Neural cell (in vitro differentiated cells): ENCODE measurements around the gene ATP8B3.

ENCODE experiments used
- EP300 ChIP-seq: fragments of 450-650 bp; conservative IDR thresholded peaks from 2 replicates; pipeline ENCODE4 v1.6.1; 2014; ENCODE audit warnings: antibody characterized with exemption, mild to moderate bottlenecking, moderate library complexity; ENCODE audit not compliant: poor library complexity, severe bottlenecking
- EZH2 ChIP-seq: fragments of 200-600, 300-800 bp; shearing (Covaris generic), sonication (generic); IDR thresholded peaks from 2 replicates; pipeline ENCODE4 v1.6.1; 2014; ENCODE audit warnings: antibody characterized with exemption, low read length, borderline replicate concordance, mild to moderate bottlenecking; ENCODE audit not compliant: insufficient read depth, poor library complexity, severe bottlenecking
- SMC3 ChIP-seq: fragments of 450-650 bp; conservative IDR thresholded peaks from 2 replicates; pipeline ENCODE4 v1.6.1; 2014; ENCODE audit warnings: antibody characterized with exemption, mild to moderate bottlenecking, moderate library complexity; ENCODE audit not compliant: poor library complexity
- TF ChIP-seq, protein P1 (sequence below): fragments of 450-650 bp; IDR thresholded peaks from 2 replicates; pipeline ENCODE4 v1.5.1; 2014; ENCODE audit warnings: antibody characterized with exemption, mild to moderate bottlenecking, moderate library complexity; ENCODE audit not compliant: poor library complexity, severe bottlenecking

- TF ChIP-seq EP300, result no peak
- TF ChIP-seq, protein P1, sequence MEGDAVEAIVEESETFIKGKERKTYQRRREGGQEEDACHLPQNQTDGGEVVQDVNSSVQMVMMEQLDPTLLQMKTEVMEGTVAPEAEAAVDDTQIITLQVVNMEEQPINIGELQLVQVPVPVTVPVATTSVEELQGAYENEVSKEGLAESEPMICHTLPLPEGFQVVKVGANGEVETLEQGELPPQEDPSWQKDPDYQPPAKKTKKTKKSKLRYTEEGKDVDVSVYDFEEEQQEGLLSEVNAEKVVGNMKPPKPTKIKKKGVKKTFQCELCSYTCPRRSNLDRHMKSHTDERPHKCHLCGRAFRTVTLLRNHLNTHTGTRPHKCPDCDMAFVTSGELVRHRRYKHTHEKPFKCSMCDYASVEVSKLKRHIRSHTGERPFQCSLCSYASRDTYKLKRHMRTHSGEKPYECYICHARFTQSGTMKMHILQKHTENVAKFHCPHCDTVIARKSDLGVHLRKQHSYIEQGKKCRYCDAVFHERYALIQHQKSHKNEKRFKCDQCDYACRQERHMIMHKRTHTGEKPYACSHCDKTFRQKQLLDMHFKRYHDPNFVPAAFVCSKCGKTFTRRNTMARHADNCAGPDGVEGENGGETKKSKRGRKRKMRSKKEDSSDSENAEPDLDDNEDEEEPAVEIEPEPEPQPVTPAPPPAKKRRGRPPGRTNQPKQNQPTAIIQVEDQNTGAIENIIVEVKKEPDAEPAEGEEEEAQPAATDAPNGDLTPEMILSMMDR, result no peak
- TF ChIP-seq SMC3, result no peak
- no peak for TF ChIP-seq EZH2
Measured at GRCh38 chr19:1745589-1746031, 66.5 kb downstream of the ATP8B3 start.
